Central memory CD8-positive, alpha-beta T cell (primary cell): ENCODE measurements around the gene RICTOR.

Experiments
- ATAC-seq: fragments of 150-1000 bp; cut with Tn5 transposase; replicated peaks from 2 replicates; pipeline ENCODE4 v1.10.0; 2022; ENCODE audit warnings: mild to moderate bottlenecking, moderate FRiP score, moderate number of reproducible peaks; ENCODE audit not compliant: poor library complexity, severe bottlenecking; ENCODE audit errors: extremely low read depth
- DNase-seq, 2 donors: peaks; one replicate each; pipeline ENCODE4 v3.0.0; 2021; ENCODE audit warnings: low spot score in 2 of 2
- H3K27ac Mint-ChIP-seq: one replicate; pipeline ENCODE4 v1.8.0; 2022; ENCODE audit warnings: low read depth, mild to moderate bottlenecking, moderate library complexity, mixed read lengths
- H3K27me3 Mint-ChIP-seq: one replicate; pipeline ENCODE4 v1.8.0; 2022; ENCODE audit warnings: mixed read lengths
- H3K36me3 Mint-ChIP-seq: one replicate; pipeline ENCODE4 v1.8.0; 2022; ENCODE audit warnings: mild to moderate bottlenecking, moderate library complexity, mixed read lengths; ENCODE audit not compliant: insufficient read depth
- H3K4me1 Mint-ChIP-seq: one replicate; pipeline ENCODE4 v1.8.0; 2022; ENCODE audit warnings: mixed read lengths
- H3K4me3 Mint-ChIP-seq: one replicate; pipeline ENCODE4 v1.8.0; 2022; ENCODE audit warnings: mild to moderate bottlenecking, moderate library complexity, mixed read lengths
- H3K9me3 Mint-ChIP-seq: one replicate; pipeline ENCODE4 v1.8.0; 2022; ENCODE audit warnings: mixed read lengths

The RICTOR gene

DNA sequence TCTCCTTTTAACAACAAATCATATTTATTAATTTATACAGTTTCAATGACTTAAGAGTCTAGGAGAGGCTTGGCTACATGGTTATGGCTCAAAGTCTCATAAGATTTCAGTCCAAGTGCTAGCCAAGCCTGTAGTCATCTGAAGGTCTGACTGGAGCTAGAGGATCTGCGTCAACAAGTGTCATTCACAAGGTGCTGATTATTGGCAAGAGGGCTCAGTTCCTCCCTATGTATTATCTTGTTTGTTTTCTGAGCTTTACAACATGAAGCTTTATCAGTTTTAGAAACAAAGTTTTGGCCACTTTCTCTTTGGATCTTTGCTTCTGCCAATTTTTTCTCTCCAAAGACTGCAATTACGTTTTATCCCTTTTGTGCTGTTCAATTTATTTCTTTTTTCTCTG lies 94.7 kb downstream of the RICTOR start:
- Mint-ChIP-seq H3K27ac (peak overlapping the region; percentile 52), H3K4me1 (peaks cover 21% of the 10 kb centered on the region), H3K4me3 (no peak overlapping the region), H3K27me3 (no peaks in the 10 kb centered on the region), H3K36me3 (peaks cover 18% of the 10 kb centered on the region), H3K9me3 (no peaks in the 10 kb centered on the region)
- DNase-seq (no peak), ATAC-seq (no peak)

DNA sequence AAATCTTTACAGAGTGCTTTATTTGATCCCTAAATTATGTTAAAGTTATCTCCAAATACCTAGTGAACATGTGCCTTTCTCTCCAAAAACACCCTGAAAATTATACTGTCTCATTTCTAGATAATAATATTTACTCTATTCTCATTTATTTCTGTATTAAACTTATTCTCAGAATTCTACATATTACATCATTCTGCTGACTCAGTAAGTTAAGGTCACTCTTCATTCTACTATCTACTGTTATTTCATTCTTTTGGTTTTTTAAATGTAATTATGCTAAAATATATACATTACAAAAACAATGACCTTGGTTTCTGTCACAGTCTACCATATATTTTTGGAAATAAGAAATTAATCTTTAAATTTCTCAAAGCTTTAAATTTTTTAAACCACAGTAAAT lies 96.2 kb downstream of the RICTOR start:
- Mint-ChIP-seq H3K27ac (no peak overlapping the region), H3K4me1 (peaks cover 19% of the 10 kb centered on the region), H3K27me3 (no peaks in the 10 kb centered on the region), H3K9me3 (no peaks in the 10 kb centered on the region), H3K4me3 (no peak overlapping the region), H3K36me3 (peaks cover 25% of the 10 kb centered on the region)
- no peak for DNase-seq
- ATAC-seq, result no peak

DNA sequence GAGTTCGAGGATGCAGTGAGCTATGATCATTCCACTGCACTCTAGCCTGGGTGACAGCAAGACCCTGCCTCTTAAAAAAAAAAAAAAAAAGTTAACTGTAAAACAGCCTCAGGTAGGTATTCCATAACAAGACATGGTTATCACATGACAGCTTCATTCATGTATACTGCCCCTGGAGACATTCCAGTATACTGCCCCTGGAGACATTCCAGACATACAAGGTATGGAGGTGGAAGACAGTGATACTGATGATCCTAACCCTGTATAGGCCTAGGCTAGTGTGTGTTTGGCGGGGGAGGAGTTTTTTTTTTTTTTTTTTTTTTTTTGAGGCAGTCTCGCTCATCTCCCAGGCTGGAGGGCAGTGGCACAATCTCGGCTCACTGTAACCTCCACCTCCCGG lies 105.5 kb downstream of the RICTOR start:
- no peak for ATAC-seq
- peaks cover 42% of the 10 kb centered on the region for H3K36me3 Mint-ChIP-seq
- no peak overlapping the region for H3K4me3 Mint-ChIP-seq
- no peaks in the 10 kb centered on the region for H3K4me1 Mint-ChIP-seq
- no peak overlapping the region for H3K27ac Mint-ChIP-seq
- H3K9me3 Mint-ChIP-seq, result no peaks in the 10 kb centered on the region
- H3K27me3 Mint-ChIP-seq, result no peaks in the 10 kb centered on the region
- no peak for DNase-seq

DNA sequence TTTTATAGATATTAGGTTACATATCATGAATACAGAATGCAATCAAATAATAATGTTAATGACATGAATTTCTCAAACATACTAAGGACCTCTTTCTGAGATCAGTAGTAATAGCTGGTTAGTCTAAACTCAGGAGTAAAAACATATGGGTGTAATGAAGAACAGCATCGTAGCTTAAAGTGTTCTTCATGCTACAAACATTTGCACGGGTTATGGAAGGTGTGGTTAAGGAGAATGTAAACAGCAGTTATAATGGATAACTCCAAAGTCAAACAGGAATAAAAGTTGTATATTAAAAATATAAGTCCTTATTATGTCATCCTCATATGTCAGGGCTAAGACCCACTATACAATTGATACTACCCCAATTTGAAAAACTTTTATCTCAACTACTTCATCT lies 112.5 kb downstream of the RICTOR start:
- Mint-ChIP-seq H3K4me3 (no peak overlapping the region), H3K36me3 (peaks cover 53% of the 10 kb centered on the region), H3K27me3 (no peaks in the 10 kb centered on the region), H3K27ac (no peak overlapping the region), H3K9me3 (no peaks in the 10 kb centered on the region), H3K4me1 (no peaks in the 10 kb centered on the region)
- no peak for DNase-seq
- ATAC-seq, result no peak

DNA sequence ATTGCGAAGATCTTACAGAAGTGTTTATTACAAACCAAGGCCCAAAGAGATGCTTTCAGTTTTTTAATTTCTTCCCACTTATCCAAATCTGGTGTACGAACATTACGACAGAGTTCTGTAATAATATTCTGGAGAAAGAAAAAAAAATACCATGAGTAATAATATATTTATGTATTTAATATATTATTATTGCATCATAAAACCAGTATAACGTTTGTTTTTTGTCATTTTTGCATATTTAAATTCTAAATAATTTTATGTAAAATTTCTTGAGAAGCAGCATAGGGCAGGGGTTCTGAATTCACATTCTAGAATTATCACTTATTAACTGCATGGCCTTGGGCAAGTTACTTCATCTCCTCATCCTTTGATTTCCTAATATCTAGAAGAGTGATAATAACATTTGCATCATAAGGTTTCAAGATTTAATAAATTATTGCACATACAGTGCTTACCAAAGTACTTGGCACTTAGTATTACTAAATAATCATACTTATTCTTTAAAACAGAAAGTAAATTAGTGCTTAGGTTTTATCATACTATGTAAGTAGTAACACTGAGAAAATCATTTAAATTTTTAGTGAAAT lies 120.7 kb downstream of the RICTOR start:
- Mint-ChIP-seq H3K27ac (no peak overlapping the region), H3K36me3 (peaks cover 67% of the 10 kb centered on the region), H3K9me3 (no peaks in the 10 kb centered on the region), H3K4me3 (no peak overlapping the region), H3K4me1 (no peaks in the 10 kb centered on the region), H3K27me3 (no peaks in the 10 kb centered on the region)
- DNase-seq (no peak), ATAC-seq (no peak)

DNA sequence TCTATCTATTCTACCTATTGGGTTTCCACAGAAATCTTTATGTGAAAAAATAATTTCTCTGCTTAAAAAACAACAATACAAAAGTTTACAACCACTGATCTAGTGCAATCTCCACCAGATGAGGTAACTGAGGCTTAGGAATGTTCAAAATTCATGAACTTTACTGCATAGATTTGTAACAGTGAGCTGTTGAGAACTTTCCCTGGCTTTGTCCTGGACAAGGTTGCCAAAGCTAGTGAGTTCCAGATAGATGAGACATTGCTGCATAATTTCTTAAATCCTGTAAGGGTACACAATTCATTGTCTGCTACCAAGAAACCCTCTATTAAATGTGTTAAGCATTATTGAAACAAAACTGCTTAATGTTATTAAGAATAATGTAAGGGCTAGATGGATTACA lies 125.7 kb downstream of the RICTOR start:
- no peak overlapping the region for H3K27ac Mint-ChIP-seq
- no peak for DNase-seq
- no peaks in the 10 kb centered on the region for H3K27me3 Mint-ChIP-seq
- ATAC-seq, result no peak
- H3K4me3 Mint-ChIP-seq, result no peak overlapping the region
- no peaks in the 10 kb centered on the region for H3K4me1 Mint-ChIP-seq
- no peaks in the 10 kb centered on the region for H3K9me3 Mint-ChIP-seq
- peaks cover 55% of the 10 kb centered on the region for H3K36me3 Mint-ChIP-seq

DNA sequence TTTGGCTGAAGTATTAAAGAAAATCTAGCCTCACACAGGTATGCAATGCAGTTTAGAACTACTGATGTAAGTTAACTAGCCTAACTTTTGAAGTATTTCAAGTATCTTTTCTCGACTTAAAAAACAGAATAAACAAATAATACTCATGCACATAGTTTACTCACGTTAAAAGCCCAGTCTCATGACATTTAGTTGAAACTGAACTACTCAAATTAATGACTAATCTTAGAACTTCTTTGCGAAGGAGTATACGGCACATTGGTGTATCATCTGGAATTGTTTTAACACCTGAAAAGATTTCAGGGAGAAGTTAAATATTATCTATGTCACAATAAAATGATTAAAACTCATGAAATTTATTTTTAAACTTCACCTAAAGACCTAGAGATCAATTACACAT lies 129.9 kb downstream of the RICTOR start:
- Mint-ChIP-seq H3K4me3 (no peak overlapping the region), H3K9me3 (no peaks in the 10 kb centered on the region), H3K27me3 (no peaks in the 10 kb centered on the region), H3K4me1 (no peaks in the 10 kb centered on the region), H3K36me3 (peaks cover 45% of the 10 kb centered on the region), H3K27ac (no peak overlapping the region)
- no peak for ATAC-seq
- no peak for DNase-seq

DNA sequence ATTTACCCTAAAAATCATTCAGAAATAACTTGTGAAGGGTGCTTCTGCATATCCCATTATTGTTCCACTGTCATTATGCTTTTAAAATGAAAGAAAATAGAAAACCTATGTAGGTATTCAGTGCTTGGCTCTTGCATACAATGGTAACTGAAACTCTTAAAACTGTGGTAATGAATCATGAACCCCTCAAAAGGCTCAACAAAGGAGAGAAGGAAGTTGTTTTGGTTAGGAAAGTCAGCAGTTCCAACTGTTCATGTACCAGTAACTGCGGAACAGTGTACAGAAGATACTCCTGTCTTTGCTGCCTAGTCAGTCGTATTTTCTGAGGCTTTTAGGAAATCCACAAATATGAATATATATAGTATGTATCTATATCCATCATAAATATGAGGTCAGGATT lies 132.3 kb downstream of the RICTOR start:
- H3K4me1 Mint-ChIP-seq, result no peaks in the 10 kb centered on the region
- no peak overlapping the region for H3K27ac Mint-ChIP-seq
- H3K27me3 Mint-ChIP-seq, result no peaks in the 10 kb centered on the region
- no peak for DNase-seq
- no peak overlapping the region for H3K4me3 Mint-ChIP-seq
- no peaks in the 10 kb centered on the region for H3K9me3 Mint-ChIP-seq
- peaks cover 40% of the 10 kb centered on the region for H3K36me3 Mint-ChIP-seq
- no peak for ATAC-seq

DNA sequence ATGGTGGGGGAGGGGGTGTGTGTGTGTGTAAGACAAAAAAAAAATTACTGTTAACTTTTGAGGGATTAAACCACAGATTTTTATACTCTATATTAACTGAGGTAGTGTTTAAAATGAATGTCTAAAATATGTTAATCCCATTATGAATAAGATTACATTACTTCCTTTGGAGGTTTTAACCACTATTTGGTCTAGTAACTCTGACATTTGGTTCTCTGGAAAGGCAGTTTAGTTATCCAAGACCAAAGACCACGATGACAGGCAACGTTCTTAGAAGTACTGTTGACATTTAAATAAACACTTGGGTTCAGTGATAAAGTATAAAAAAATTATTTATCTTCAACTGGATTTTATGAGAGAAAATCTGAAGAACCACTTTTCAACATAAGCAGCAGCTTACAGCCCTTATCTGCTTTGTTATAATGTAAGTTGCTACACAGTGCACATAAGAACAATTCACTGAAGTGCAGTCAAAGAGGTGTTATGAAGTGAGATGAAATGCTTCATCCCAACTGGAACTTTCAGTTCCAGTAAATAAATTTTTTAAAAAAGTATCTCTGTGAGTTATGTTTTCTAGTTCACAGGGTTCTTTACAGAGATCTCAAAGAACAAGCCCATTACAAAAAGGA lies 133.9 kb downstream of the RICTOR start:
- Mint-ChIP-seq H3K4me3 (no peak overlapping the region), H3K27me3 (no peaks in the 10 kb centered on the region), H3K27ac (no peak overlapping the region), H3K36me3 (peaks cover 36% of the 10 kb centered on the region), H3K9me3 (no peaks in the 10 kb centered on the region), H3K4me1 (no peaks in the 10 kb centered on the region)
- ATAC-seq, result no peak
- DNase-seq, result no peak

DNA sequence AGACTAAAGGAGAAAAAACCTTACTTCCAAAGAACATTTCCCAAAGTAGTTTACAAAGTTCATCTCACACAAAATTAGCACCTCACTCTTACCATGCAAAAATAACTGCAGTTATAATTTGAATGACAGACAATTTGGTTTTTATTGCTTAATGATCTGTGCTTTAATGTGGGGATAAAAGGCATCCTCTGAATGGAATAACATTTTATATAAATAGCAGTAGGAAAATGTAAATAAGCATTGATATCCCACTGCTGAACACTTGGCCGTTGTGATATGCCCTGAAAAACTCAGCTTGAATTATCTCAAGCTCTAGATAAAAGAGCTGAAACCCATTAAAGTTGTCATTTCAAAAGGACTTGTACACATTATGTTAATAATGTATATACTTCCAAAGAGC lies 135.2 kb downstream of the RICTOR start:
- no peaks in the 10 kb centered on the region for H3K9me3 Mint-ChIP-seq
- H3K4me3 Mint-ChIP-seq, result no peak overlapping the region
- no peak overlapping the region for H3K27ac Mint-ChIP-seq
- H3K36me3 Mint-ChIP-seq, result peaks cover 25% of the 10 kb centered on the region
- no peak for ATAC-seq
- no peaks in the 10 kb centered on the region for H3K27me3 Mint-ChIP-seq
- DNase-seq, result no peak
- H3K4me1 Mint-ChIP-seq, result no peaks in the 10 kb centered on the region

DNA sequence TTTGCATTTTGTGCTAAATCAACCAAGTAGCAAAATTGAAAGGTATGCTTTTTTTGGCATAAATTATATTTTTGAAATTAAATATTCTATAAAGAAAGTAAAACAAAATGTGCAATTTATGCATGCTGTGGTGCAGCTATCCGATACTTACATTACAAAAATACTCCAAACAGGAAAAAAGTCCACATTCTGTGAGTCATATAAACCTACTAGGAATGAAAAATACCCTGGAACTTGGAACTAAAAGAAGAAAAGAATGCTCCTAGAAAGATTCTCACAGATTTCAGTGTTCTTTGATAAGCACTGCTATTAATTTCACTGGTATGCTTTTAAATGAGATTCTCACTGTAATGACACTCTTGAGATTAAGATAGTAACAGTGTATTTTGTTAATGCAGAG lies 135.8 kb downstream of the RICTOR start:
- Mint-ChIP-seq H3K27me3 (no peaks in the 10 kb centered on the region), H3K36me3 (peaks cover 25% of the 10 kb centered on the region), H3K4me3 (no peak overlapping the region), H3K4me1 (no peaks in the 10 kb centered on the region), H3K27ac (no peak overlapping the region), H3K9me3 (no peaks in the 10 kb centered on the region)
- DNase-seq (no peak), ATAC-seq (no peak)

DNA sequence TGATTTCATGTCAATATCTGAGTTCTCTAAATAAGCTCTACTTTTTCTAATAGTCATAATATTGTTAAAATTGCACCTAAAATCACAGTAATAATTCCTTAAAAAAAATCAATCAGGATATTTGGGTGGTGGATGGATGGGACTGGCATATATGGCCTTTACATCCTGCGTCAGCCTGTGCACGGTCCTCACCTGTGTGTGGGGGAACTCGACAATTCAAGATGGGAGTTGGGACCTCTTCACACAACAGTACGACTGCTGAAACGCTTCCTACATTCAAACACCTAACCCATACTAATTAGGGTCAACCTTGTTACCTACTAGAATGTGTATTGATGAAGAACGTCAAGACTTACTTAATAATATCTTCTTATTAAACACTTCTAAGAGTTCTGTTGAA lies 137.9 kb downstream of the RICTOR start:
- DNase-seq (no peak), ATAC-seq (no peak)
- H3K36me3 Mint-ChIP-seq, result peaks cover 13% of the 10 kb centered on the region
- H3K4me3 Mint-ChIP-seq, result no peak overlapping the region
- no peak overlapping the region for H3K27ac Mint-ChIP-seq
- H3K4me1 Mint-ChIP-seq, result no peaks in the 10 kb centered on the region
- no peaks in the 10 kb centered on the region for H3K9me3 Mint-ChIP-seq
- no peaks in the 10 kb centered on the region for H3K27me3 Mint-ChIP-seq

DNA sequence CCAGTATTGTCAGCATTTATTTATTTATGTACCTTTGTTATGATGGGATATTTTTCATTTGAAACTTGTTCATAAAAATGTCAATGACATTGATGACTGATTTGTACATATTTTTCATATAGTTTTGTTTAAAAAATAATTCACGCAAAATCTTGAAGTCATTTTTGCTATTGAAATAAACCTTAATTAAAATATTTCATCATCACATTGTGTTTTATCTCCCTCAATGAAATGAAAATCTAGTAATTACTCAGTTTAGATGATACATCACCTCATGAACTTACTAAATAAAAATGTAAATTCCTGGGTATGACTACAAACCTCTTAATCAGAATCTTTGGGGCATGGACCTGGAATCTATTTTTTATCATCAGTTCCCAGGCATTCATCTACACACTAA lies 138.8 kb downstream of the RICTOR start:
- Mint-ChIP-seq H3K9me3 (no peaks in the 10 kb centered on the region), H3K36me3 (peaks cover 9% of the 10 kb centered on the region), H3K27me3 (no peaks in the 10 kb centered on the region), H3K27ac (no peak overlapping the region), H3K4me3 (no peak overlapping the region), H3K4me1 (no peaks in the 10 kb centered on the region)
- ATAC-seq (no peak), DNase-seq (no peak)
